Measurements from ENCODE around the gene NFE2L1. TPM values are rescaled to one million over a fixed set of nuclear protein-coding genes. Genes with fewer than 3 reads are reported as not detected.
A peak's percentile ranks its signal among the peaks of the same experiment; 100 is the strongest.

The NFE2L1 gene
- total and polyA plus RNA-seq, 9 of the 15 experiments (the other 6 are each of a cell fraction or from before 2014, with no cell fraction given) = 2.0 to 68.6 (median 39.7) TPM

DNA sequence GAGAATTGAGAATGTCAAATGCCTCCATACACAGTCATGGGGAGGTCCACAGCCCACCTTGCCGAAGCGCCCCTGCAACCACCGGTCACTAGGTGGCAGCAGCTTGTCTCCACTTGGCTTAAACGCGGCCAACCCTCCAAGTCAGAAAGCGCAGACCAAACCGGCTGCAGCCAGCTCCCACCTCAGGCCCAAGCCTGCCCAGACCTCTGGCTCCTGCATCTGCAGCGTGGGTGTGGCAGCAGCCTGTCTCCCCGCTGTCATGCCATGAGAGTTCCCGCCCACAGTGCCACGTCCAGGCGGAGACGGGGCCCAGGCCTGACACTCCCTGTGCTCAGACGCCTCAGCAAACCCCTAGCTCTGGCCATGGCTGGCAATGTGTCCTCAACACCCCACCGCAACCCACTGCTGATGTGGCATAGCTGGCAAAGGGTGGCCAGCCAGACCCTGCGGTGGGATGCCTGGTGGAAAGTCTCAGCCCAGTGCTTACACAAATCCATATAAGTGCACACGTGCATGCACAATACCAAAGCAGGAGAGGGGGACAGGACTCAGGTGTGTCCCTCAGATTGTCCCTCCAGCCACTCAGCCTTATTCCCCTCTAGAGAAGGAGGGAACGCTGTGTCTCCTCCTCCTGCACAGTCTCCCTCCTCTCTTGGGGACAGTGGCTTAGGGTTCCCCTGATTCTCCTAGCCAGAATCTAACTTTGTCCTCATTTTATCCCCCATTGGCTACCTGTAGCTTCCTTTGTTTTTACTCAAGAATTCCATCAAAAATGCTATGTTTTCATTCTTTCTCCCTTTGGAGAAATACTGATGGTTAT lies 21.4 kb upstream of the NFE2L1 start (continued):
- no peak for TF ChIP-seq SOX6 (IDR thresholded peaks at IDR 0.05)
- no peak for TF ChIP-seq EP300 (IDR thresholded peaks at IDR 0.05; ENCODE audit: low read length)
- TF ChIP-seq ADNP (tag; IDR thresholded peaks at IDR 0.05) = no peak
- TF ChIP-seq FOXP1 (CRISPR knock-in tag; IDR thresholded peaks at IDR 0.05) = no peak
- no peak for TF ChIP-seq PHB2 (IDR thresholded peaks at IDR 0.05; ENCODE audit: low read depth)
- TF ChIP-seq MAZ (CRISPR knock-in tag; conservative IDR thresholded peaks at IDR 0.05 in 1 of 2, IDR thresholded peaks at IDR 0.05 in 1 of 2) = 0 out of 4 replicates have a peak, but pooled peaks have one; percentile 28 to 54
- no peak for TF ChIP-seq KAT7 (CRISPR knock-in tag; IDR thresholded peaks at IDR 0.05; ENCODE audit: borderline replicate concordance)
- TF ChIP-seq, protein P1, sequence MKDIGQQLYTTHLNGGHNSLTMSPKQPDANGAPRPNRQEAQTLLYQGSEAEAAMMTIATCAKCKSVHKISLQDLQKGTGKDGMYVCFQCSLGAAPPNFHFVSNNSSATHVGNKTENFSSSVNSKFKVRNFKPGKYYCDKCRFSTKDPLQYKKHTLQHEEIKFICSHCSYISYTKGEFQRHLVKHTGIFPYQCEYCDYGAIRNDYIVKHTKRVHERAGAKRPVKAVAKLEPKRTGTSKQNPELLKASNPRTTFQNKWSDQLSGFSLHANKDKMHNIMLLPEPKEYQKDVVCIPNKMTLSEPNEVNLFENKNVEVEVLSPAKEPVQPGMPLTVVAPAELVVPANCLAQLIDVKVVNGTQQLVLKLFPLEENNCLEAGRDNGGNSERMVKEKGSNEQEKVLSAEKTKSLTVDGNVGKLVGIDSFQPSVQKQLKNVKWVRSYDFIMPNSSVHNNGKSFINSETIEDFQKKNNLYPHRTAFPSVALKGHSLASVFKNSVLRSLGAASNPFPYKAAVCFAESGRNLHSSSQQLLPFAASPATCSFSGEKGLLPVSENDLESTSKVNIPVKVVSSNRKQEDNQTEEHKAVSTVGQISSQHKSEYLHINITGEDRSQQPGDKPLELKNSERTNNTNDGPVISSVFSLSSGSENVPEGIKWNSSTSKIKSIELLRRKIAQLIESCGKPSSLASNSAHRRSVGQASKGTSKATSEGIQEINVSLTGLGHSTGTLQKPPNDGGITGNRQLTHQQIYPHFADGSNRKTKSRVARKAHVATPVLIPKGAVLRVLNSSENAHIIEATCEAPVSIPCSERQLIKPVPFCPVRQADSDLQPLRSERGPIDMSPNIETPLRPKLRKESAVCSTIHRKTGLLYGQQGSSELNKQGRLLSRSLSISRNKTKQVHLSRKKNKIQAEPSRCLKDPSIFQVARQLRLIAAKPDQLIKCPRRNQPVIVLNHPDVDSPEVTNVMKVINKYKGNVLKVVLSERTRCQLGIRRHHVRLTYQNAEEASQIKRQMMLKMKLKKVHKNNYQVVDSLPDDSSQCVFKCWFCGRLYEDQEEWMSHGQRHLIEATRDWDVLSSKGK (CRISPR knock-in tag; IDR thresholded peaks at IDR 0.05) = no peak
- no peak for TF ChIP-seq RBM17 (IDR thresholded peaks at IDR 0.05; ENCODE audit: borderline replicate concordance, low read depth, low read length)
- no peak; the same call in 1 of the 2 replicates for TF ChIP-seq ZNF263 (CRISPR knock-in tag; IDR thresholded peaks at IDR 0.05; ENCODE audit: borderline replicate concordance)
- no peak for TF ChIP-seq ZNF165 (CRISPR knock-in tag; IDR thresholded peaks at IDR 0.05; ENCODE audit: borderline replicate concordance)
- TF ChIP-seq DACH1 (IDR thresholded peaks at IDR 0.05; ENCODE audit: partially characterized antibody) = no peak
- TF ChIP-seq, protein P2, sequence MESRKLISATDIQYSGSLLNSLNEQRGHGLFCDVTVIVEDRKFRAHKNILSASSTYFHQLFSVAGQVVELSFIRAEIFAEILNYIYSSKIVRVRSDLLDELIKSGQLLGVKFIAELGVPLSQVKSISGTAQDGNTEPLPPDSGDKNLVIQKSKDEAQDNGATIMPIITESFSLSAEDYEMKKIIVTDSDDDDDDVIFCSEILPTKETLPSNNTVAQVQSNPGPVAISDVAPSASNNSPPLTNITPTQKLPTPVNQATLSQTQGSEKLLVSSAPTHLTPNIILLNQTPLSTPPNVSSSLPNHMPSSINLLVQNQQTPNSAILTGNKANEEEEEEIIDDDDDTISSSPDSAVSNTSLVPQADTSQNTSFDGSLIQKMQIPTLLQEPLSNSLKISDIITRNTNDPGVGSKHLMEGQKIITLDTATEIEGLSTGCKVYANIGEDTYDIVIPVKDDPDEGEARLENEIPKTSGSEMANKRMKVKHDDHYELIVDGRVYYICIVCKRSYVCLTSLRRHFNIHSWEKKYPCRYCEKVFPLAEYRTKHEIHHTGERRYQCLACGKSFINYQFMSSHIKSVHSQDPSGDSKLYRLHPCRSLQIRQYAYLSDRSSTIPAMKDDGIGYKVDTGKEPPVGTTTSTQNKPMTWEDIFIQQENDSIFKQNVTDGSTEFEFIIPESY (CRISPR knock-in tag; IDR thresholded peaks at IDR 0.05) = 0 out of 2 replicates have a peak, but pooled peaks have one; percentile 7
- TF ChIP-seq, protein P3, sequence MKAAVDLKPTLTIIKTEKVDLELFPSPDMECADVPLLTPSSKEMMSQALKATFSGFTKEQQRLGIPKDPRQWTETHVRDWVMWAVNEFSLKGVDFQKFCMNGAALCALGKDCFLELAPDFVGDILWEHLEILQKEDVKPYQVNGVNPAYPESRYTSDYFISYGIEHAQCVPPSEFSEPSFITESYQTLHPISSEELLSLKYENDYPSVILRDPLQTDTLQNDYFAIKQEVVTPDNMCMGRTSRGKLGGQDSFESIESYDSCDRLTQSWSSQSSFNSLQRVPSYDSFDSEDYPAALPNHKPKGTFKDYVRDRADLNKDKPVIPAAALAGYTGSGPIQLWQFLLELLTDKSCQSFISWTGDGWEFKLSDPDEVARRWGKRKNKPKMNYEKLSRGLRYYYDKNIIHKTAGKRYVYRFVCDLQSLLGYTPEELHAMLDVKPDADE (conservative IDR thresholded peaks at IDR 0.05; ENCODE audit: control insufficient read depth, low read depth, low read length) = no peak
- TF ChIP-seq, protein P4, sequence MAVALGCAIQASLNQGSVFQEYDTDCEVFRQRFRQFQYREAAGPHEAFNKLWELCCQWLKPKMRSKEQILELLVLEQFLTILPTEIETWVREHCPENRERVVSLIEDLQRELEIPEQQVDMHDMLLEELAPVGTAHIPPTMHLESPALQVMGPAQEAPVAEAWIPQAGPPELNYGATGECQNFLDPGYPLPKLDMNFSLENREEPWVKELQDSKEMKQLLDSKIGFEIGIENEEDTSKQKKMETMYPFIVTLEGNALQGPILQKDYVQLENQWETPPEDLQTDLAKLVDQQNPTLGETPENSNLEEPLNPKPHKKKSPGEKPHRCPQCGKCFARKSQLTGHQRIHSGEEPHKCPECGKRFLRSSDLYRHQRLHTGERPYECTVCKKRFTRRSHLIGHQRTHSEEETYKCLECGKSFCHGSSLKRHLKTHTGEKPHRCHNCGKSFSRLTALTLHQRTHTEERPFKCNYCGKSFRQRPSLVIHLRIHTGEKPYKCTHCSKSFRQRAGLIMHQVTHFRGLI (CRISPR knock-in tag; IDR thresholded peaks at IDR 0.05) = no peak
- TF ChIP-seq OTX1 (CRISPR knock-in tag; IDR thresholded peaks at IDR 0.05) = no peak
- TF ChIP-seq COPS2 (conservative IDR thresholded peaks at IDR 0.05) = no peak
- TF ChIP-seq MAFF (IDR thresholded peaks at IDR 0.05; ENCODE audit: low read length) = no peak
